Activated CD8-positive, alpha-beta memory T cell treated with anti-CD3 and anti-CD28 coated beads for 24 hours (primary cell): ENCODE data around the gene BCAS1.

ENCODE experiments used
- DNase-seq: peaks from one replicate; pipeline ENCODE4 v3.0.0-alpha.2; 2020

Gene BCAS1

DNA sequence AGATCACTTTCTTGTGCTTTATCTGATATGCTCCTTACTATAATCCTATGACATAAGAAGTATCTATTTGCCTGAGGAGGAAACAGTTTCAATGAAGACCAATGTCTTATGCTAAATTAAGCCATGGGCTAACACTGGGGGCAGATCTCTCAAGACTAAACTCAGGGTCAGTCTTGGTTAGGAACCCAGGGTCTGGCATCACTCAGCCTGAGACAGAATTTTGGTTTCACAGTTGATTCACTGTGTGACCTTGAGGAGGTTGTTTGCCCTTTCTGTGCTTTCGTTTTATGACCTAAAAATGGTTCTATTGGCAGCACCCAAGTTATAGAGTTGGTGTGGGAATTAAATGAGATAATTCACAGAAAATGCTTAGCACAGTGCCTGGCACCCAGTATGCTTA is 4.9 kb upstream of the BCAS1 start:
- DNase-seq = no peak

DNA sequence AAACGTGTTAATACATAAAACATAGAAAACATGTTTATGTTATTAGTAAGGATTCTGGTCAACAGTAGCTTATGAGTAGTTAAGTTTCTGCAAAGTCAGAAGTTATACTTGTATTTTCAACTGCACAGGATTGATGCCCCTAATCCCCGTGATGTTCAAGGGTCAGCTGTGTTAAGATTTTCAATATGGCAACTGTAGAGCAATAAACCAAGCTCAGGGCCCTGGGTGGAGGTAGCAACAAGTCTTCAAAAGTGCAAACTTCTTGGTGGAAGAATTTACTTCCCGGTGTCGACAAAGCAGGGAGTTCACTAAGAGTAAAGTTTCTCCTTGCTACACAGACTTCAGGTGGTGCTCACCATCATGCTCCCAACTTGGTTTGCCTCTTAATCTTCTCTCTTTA is 4.1 kb upstream of the BCAS1 start:
- no peak for DNase-seq

DNA sequence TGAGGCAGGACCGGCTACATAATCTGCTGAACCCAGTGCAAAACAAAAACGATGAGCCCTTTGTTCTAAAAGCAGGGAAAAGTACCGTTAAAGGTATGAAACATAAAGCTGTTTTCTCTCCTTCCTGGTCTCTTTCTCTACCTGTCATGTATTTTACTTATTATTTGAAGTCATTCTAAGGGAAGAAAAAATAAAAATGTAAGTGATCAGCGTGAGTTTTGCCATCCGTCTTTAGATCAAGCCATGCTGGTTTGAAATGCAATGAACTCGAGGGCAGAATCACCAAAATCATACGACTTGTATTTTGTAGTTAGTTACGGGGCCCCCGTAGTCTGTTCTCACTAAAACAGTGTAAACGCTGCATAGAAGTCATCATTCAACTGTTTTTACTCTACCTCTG is 2.9 kb upstream of the BCAS1 start:
- no peak for DNase-seq

DNA sequence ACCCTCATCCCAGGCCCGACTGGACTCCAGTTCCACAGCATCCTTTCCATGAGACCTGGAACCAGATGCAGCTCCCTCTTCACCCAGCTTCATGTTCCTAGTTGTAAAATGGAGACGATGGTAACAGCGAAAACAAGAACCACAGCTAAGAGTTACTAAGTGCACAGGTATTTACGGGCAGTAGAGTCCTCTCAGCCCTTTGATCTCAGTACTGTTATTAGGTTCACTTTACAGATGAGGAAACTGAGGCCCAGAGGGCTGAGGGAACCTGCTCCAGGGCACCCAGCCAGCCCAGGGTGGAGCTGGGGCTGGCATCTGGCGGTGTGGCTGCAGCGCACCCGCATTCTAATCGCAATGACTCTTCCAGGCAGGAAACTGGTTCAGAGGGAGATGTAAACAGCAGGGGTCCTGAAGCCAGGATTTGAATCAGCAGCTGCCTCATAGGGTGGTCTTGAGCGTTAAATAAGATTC is 858 bp downstream of the BCAS1 start:
- no peak for DNase-seq

DNA sequence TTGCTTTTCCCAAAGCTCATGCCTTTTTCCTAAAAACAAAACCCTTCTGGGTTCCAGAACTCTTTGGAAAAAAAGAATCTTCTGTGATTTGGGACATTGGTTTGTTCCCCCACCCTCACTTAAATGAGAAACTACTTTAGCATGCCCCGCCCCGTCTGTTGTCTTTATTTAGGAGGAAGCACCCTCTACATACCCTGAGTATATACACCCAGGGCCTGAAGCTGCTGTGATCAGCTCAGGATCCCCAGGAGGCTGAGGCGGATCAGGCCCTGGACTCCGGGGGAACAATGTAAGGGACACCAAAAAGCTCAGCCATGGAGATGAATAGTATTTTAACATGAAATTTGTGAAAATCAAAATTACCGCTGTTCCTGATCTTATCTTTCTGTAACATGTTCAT is 1.4 kb downstream of the BCAS1 start:
- DNase-seq = no peak

DNA sequence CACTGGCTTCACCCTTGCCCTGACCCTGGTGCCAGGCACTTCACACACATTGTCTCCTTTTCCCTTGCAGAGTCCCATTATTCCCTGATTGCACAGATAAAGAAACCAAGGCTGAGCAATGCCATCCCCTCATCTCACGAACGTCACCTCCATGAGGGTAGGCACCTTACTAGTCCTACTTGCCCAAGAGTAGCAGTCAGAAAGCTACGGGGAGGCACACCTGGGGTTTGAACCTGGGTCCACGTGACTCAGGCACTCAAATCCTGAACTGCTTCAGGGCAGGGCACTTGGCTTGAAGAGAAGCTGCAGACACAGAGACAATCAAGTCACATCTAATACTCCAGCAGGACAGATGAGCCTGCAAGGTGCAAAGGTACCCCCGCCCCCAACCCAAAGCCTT is 1.9 kb downstream of the BCAS1 start:
- DNase-seq = no peak

DNA sequence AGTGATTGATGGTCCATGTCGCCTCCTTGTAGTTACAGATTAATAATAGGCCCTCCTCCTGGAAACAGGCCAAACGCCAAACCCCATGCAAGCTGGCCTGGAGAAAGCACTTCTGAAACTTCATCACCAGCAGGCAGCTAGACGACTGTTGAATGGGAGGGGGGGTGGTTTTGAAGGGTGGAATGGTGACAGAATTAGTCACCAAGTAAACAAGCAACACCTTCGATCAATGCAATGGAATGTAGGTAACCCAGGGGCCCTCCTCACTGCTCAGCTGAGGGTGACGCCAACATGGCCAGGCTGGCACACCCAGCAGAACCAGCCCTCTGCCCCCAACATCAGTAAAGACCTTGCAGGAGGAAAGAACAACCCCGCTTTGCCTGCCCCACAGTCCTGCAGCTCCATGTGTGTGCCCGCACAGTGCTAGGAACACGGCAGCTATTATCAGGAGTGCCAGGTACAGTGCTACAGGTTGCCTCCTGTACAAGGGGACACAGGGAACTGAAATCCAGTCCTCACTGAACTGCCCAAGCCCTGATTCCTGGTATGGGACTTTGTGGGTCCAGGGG is 2.7 kb downstream of the BCAS1 start:
- no peak for DNase-seq

DNA sequence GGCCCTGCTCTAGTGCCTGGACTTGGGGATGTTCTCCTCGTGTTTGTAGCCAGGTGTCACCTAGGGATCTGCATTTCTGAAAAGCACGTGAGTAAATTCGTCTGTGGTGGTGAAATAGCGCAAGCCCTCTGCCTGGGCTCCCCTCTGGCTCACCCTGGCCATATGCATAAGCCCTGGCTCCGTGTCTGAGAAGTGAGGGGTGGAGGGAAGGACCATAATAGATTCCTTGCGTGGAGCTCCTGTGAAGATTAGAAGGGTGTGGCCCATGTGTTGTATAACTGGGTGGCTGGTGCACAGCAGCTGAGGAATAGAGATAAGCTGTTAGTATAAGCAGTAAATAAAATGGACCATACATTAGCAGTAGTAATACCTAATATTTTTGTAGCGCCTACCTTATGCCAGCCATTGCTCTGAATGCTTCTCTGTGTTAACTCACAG is 4.8 kb downstream of the BCAS1 start:
- no peak for DNase-seq

DNA sequence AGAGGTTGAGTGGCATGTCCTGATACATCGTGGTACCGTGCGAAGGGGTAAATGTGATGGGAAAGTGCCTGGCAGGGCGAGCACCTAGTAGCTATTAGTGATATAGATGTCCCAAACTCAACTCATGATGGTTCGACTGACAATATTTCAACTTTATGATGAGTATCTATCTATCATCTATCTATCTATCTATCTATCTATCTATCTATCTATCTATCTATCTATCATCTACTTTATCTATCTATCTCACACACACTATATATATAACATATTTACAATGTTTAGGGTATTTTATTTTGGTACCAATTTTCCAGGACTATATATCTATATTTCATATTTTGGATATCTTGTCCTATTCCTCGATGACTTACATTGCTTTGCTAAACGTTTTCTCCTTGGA is 5.5 kb downstream of the BCAS1 start:
- no peak for DNase-seq

DNA sequence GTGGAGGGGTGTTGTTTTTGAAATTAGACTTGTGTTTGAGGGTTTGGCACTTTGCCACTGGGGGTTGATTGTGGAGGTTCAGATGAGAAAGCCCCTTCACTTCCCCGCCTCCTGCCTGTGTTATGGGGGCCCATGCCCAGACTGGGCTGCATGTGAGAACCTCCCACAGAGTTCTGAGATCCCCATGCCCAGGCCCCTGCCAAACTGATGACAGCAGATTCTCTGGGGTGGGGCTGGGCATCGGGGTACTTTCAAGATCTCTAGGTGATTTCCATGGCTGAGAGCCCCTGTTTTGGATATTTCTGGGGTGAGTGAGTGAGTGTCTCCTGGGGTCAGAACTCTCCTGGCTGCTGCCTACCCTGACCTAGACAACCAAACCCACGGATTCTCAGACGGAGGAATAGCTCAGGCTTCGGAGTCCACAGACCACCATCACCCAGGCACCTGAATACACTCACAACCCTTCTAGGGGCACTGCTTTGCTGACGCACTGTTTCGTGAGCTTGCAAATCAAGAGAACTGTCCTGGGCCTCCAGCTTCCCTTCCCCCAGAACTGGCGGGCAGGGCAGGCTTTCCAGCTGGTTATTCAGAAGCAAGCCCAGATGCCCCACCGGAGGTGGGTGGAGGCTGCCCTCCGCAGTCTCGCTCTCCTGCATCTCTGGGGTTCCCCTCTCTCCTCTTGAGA is 6.3 kb downstream of the BCAS1 start:
- peak; percentile 72 for DNase-seq

DNA sequence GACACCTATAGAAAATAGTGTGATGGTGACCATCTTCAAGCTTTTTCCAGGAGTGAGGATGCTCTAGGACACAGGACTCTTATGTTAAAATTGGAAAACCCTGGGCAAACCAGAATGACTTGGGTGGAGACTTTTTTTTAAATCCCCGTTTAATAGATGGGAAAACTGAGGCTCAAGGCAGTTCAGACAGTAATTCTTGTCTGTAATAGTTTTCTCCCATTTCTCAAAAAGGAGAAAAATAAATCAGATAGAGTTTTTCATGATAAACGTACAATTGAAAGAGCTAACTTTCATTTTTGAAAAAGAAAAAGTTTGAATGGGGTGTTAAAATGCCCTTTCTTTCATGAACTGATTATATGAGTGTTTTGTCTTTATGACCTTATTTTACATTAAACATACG is 6.8 kb downstream of the BCAS1 start:
- DNase-seq = no peak

DNA sequence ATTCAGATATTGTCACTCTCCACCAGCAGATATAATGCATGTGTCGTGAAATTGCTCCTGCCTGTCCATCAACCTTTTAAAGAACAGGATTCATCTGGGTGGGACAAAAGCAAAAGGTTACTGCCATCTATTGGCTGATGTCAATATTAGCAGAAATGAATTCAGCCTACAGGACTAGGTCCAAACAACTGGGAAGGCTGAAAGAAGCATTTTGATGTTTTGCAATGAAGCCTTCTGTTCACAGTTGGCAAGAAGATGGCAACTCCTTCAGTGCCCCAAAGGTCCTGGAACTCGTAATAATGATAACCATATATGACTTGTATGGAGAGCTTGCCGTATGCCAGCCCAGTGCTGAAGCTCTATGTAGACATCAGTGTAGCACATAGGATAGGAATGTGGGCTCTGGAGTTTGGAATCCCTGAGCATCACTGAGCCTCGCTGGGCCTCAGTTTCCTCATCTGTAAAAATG is 7.5 kb downstream of the BCAS1 start:
- no peak for DNase-seq

DNA sequence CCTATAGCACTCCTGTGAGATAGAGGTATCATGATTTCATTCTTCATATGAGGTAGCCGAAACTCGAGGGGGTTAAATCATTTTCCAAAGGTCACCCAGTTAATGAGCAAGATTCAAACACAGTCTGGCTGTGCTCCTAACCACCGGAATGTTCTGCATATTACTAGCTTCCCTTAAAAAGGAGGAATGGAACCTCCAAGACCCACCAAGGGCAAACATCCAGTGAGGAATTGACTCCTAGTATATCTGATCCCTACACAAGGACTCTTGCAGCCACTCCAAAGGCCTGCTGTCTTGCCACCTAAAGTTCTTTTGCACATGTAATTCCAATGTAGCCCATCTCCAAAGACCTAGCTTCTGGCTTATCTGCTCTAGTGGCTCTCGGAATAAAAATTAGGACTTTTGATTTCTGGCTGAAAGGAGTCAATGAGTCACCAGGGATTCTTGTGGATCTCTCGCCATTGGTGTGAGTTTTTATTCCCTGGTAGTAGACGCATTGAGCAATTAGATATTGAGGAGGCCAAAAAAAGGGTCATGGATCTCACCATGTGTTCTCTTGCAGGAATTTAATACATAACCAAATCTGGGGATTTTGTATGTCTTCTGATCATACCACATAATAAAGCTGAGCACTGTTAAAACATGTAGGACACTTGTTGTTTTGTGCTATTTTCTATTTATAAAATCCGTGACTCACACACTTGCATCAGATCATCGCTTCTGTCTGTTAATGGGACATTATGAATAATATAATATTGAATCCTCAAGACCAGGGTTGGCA is 9.1 kb downstream of the BCAS1 start:
- DNase-seq = no peak

DNA sequence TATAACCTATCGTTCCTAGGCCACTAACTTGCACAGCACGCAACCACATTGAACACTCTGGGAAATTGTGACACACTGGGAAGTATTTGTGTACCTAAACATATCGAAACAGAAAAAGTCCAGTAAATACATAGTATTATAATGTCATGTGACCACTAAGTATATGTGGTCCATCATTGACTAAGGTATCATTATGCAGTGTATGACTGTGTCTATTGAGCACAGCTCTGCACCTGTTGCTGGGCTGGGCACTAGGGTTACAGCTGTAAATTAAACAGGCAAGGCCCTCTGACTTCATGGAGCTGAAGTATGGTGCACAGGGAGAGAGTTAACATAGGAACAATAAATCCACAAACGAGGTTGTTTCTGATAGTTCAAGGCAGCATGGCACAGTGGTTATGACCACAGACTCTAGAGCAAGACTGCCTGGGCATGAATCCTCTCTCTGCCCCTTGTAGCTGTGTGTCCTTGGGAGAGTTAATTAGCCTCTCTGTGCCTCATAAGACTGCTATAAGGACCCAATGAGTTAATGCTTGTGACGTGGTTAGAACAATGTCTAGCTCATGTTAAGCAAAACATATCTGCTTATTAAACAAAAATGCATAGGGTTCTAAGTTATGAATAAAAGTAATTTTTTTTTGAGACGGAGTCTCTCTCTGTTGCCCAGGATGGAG is 10.6 kb downstream of the BCAS1 start:
- no peak for DNase-seq

DNA sequence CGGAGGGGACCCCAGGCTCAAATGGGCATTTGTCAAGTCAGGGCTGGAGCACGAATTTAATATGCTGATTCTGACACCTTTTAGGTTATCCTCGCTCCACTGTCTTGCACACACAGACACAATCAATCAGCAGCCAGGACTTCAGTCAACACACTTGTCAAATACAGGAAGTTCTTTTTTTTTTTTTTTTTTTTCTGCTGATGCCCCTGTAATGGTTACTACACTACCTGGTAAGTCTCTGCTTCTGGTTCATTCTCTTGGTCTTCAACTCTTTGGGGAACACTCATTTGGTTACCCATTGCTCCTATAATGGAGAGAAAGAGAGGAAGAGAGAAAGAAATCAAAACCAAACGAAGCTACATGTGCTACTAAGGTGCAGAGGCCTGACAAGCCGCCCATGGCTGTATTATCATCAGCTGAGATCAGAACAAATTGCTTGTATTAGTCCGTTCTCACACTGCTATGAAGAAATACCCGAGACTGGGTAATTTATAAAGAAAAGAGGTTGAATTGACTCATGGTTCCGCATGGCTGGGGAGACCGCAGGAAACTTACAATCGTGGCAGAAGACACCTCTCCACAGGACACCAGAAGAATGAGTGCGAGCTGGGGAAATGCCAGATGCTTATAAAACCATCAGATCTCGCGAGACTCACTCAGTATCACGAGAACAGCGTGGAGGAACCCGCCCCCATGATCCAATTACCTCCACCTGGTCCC is 11.8 kb downstream of the BCAS1 start:
- no peak for DNase-seq

DNA sequence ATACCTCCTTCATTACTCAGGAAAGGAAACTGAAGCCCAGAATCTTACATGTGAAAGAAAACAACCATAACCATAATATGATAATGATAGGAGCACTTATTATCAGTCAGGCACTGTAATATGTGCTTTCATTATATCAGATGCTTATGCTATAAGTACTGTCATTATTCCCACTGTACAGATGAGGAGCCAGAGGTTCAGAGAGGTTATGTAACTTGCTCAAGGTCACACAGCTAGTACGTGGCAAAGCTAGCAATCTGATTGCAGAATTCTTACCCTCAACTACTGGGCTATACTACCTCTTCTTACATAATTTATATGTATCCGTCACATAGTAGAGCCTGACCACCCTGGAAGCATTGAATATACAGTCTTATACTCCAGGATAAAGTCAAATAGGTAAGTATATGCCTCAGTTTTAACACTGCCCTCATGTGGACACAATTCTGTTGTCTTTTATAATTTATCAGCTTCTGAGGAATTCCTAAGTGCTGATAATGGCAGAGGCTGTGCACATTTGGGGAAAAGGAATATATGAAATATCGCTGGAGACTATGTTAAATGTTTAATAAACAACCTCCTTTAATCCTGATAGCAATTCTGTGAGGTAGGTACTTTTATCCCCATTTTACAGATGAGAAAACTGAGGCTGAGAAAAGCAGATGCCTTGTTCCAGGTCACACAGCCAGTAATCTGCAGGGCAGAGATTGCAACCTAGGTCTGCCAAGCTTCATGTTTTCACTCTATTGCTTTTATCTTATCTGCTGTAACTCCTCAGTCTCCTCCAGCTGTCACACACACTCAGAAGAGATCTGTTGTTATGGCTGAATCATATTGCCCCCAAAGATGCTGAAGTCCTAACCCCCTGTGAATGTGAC is 13.4 kb downstream of the BCAS1 start:
- no peak for DNase-seq

DNA sequence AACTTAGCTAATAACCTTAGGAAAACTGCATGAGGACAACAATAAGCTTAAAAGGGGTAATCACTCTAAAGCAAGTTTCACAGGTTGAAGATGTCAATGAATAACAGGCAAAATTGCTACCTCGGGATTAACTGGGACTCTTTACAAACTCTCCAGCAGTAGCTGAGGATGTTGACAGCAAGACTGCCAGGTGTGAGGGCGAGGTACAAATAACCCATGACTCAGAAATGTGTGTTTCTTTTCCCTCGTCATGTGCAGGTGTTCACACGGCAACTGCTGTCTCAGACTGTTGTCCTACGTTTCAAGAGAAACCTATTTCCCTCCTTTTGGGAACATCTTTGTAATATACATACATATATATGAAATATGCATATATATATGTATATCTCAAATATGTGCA is 15.9 kb downstream of the BCAS1 start:
- no peak for DNase-seq

DNA sequence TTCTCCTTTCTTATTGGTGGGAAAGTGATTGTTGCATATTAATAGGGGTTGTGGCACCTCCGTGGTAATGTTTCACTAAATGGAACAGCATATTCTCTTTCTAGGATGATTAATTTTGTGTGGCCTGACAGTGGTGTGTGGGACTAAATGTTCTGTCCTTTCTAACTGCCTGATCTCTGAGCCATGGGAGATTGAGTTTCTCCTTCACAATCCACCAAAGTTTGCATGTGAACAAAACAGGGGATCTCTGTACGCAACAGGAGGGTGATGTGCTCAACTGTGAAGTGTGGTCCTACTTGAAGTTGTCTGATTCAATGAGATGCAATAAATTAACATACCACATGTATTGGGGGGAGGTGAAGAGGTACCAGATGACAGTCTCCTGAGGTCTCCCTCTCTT is 19.3 kb downstream of the BCAS1 start:
- no peak for DNase-seq

DNA sequence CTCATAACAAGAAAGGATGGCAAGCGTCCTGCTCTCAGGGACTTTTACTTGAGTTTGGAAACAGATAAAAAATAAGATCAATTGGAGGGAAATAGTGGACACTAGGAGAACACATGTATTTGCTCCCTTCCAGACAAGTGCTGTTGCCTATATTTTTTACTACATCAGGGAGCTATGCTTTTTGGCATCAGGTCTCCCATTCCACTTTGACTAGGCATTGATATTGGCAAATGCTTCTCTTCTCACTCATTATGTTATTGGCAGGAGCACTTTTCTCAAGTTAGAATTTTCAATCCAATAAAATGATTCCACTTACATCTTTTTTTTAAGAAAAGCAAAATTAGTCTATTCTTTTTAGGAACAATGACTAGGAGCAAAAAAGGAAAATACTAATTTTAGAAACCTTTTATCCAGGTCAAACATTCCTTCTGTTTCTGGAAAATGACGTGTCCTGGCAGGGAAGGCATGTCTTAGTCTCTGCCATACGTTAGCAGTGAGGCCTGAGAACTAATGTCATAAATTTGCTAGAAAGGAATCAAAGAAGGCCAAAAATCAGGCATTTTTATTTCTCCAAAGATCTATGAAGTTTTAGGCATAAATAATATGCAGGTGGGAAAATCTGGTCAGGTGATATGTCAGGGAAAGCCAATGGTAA is 21.4 kb downstream of the BCAS1 start:
- DNase-seq = no peak

DNA sequence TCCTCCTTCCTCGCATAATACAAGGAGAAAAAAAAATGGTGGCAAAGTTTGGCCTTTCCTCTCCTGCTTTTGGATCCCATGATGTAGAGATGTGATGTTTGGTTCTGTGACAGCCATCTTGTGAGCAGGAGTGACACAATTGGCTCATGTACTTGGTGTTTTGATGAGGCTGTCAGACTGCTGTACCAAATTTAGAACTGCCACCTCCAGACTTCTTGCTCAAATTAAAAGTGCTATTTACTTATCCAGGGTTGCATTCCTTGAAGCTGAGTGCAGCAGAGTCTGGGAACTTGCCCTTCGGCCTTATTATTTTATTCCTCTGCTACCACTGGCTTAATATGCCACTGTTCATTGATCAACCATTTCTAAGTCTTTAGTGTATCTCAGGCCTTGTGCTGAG is 21.9 kb downstream of the BCAS1 start:
- DNase-seq = no peak

DNA sequence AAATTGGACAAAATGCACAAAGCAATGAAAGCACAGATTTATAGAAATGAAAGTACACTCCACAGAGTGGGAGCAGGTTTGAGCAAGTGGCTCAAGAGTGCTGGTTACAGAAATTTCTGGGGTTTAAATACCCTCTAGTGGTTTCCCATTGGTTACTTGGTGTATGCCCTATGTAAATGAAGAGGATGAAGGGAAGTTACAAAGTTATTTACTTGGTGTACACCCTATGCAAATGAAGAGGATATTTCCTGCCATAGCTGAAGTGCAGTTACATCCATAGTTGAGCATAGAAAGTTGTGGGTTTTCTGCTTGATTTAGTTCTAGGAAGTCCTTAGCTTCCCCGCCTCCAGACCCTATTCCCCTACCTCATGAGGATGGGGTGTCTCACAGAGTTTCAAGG is 22.7 kb downstream of the BCAS1 start:
- no peak for DNase-seq
